Measurements from ENCODE around the gene PODN. TPM values are rescaled to one million over a fixed set of nuclear protein-coding genes. Genes with fewer than 3 reads are reported as not detected.

PODN gene
- total and polyA plus RNA-seq, 4 donors = 1.6 to 10.7 (median 6.5) TPM

GRCh38 chr1:53066488-53066887 lies 4.5 kb downstream of the PODN start:
- Histone ChIP-seq H3K9me3 (ENCODE audit: control insufficient read depth, insufficient read depth, low read length) (no peaks in the 10 kb centered on the region), H3K36me3 (ENCODE audit: control insufficient read depth, insufficient read depth, low read length) (no peaks in the 10 kb centered on the region), H3K27ac (ENCODE audit: low read depth, low read length) (no peak overlapping the region), H3K27me3 (ENCODE audit: control insufficient read depth, insufficient read depth, low read length) (peaks cover 26% of the 10 kb centered on the region), H3K4me3 (ENCODE audit: low read depth, low read length) (no peak overlapping the region), H3K4me1 (ENCODE audit: control insufficient read depth, insufficient read depth, low read length) (peaks cover 18% of the 10 kb centered on the region)
- WGBS (ENCODE audit: insufficient coverage) = 71% methylated on average over 4 of the region's 6 CpGs
- DNase-seq (ENCODE audit: low read depth in 4 of 6, low spot score in 6 of 6) = no peak

DNA sequence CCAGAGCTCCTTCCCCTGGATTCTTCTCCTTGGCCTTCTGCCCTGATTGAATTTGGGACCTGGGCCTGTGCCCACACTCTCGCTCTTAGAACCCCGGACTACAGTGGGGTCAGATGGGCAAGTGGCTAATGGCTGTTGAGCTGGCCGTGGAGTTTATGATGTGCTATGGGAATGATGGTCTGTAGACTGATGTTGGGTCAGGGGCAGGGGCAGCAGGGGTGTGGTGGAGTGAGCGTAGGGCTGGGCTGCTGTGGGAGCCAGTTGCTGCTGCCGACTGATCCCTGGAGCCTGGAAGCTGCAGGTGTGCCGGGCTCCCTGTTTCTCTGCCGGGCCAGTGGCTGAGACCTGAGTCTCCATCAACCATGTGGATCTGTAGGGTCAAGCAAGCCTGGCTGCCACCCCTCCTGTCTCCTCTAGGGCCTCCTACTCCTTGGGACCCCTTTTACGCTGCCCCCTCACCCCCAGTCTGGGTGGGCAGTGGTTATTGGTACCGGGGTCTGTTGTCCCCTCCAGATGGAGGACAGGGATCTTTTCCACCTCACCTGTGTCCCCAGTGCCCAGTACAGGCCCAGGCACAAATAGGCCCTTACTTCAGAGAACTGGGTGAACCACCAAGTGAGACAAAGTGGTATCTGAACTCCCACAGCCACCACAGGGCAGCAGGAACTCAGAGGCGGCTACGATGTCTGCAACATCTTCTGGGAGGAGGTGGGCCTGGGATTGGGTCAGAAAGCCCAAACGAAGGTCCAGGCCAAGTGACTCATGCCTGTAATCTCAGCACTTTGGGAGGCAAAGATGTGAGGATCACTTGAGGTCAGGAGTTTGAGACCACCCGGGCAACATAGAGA lies 5.1 kb downstream of the PODN start:
- Histone ChIP-seq H3K4me1 (ENCODE audit: control insufficient read depth, insufficient read depth, low read length) (peaks cover 14% of the 10 kb centered on the region), H3K27ac (ENCODE audit: low read depth, low read length) (no peak overlapping the region), H3K9me3 (ENCODE audit: control insufficient read depth, insufficient read depth, low read length) (no peaks in the 10 kb centered on the region), H3K27me3 (ENCODE audit: control insufficient read depth, insufficient read depth, low read length) (peaks cover 22% of the 10 kb centered on the region), H3K36me3 (ENCODE audit: control insufficient read depth, insufficient read depth, low read length) (no peaks in the 10 kb centered on the region), H3K4me3 (ENCODE audit: low read depth, low read length) (no peak overlapping the region)
- DNase-seq (ENCODE audit: low read depth in 4 of 6, low spot score in 6 of 6) = no peak
- 82% methylated on average over 11 of the region's 13 CpGs for WGBS (ENCODE audit: insufficient coverage)

GRCh38 chr1:53067886-53068285 lies 5.9 kb downstream of the PODN start:
- no peaks in the 10 kb centered on the region for H3K9me3 ChIP-seq (ENCODE audit: control insufficient read depth, insufficient read depth, low read length)
- WGBS (ENCODE audit: insufficient coverage) = no CpG with 5 or more reads among the region's 2 CpGs
- H3K36me3 ChIP-seq (ENCODE audit: control insufficient read depth, insufficient read depth, low read length) = no peaks in the 10 kb centered on the region
- peaks cover 15% of the 10 kb centered on the region for H3K27me3 ChIP-seq (ENCODE audit: control insufficient read depth, insufficient read depth, low read length)
- peaks cover 6% of the 10 kb centered on the region for H3K4me1 ChIP-seq (ENCODE audit: control insufficient read depth, insufficient read depth, low read length)
- no peak for DNase-seq (ENCODE audit: low read depth in 4 of 6, low spot score in 6 of 6)
- no peak overlapping the region for H3K27ac ChIP-seq (ENCODE audit: low read depth, low read length)
- no peak overlapping the region for H3K4me3 ChIP-seq (ENCODE audit: low read depth, low read length)

- Histone ChIP-seq H3K4me3 (ENCODE audit: low read depth, low read length) (no peak overlapping the region), H3K9me3 (ENCODE audit: control insufficient read depth, insufficient read depth, low read length) (no peaks in the 10 kb centered on the region), H3K27me3 (ENCODE audit: control insufficient read depth, insufficient read depth, low read length) (peaks cover 9% of the 10 kb centered on the region), H3K36me3 (ENCODE audit: control insufficient read depth, insufficient read depth, low read length) (no peaks in the 10 kb centered on the region), H3K27ac (ENCODE audit: low read depth, low read length) (no peak overlapping the region), H3K4me1 (ENCODE audit: control insufficient read depth, insufficient read depth, low read length) (no peaks in the 10 kb centered on the region)
- no peak for DNase-seq (ENCODE audit: low read depth in 4 of 6, low spot score in 6 of 6)
- 92% methylated on average over 6 of the region's 7 CpGs for WGBS (ENCODE audit: insufficient coverage)
Observed at GRCh38 chr1:53068314-53069099, 6.5 kb downstream of the PODN start.

DNA sequence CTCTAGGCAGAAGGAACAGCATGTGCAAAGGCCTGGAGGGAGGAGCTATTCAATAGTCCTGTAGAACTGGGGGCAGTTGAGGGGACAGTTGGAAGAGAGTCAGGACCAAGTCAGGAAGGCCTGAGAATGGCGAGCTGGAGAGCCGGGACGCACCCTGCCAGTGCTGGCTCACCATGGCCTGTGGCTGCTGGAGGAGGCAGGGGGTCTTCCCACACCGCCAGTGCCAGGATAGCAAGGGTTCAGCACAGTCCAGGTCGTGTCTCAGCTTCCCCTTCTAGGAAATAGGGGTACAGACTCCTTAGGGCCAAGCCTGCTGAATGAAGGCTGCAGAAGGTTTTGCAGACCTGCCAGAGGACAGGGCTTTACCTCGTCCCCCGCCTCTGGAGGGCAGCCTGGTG lies 7.3 kb downstream of the PODN start:
- WGBS (ENCODE audit: insufficient coverage) = 57% methylated on average over 7 of the region's 7 CpGs
- Histone ChIP-seq H3K4me3 (ENCODE audit: low read depth, low read length) (no peak overlapping the region), H3K27me3 (ENCODE audit: control insufficient read depth, insufficient read depth, low read length) (peaks cover 2% of the 10 kb centered on the region), H3K4me1 (ENCODE audit: control insufficient read depth, insufficient read depth, low read length) (peaks cover 6% of the 10 kb centered on the region), H3K9me3 (ENCODE audit: control insufficient read depth, insufficient read depth, low read length) (no peaks in the 10 kb centered on the region), H3K27ac (ENCODE audit: low read depth, low read length) (no peak overlapping the region), H3K36me3 (ENCODE audit: control insufficient read depth, insufficient read depth, low read length) (no peaks in the 10 kb centered on the region)
- no peak for DNase-seq (ENCODE audit: low read depth in 4 of 6, low spot score in 6 of 6)

GRCh38 chr1:53069663-53070327 lies 7.8 kb downstream of the PODN start:
- Histone ChIP-seq H3K36me3 (ENCODE audit: control insufficient read depth, insufficient read depth, low read length) (no peaks in the 10 kb centered on the region), H3K27ac (ENCODE audit: low read depth, low read length) (no peak overlapping the region), H3K27me3 (ENCODE audit: control insufficient read depth, insufficient read depth, low read length) (no peaks in the 10 kb centered on the region), H3K9me3 (ENCODE audit: control insufficient read depth, insufficient read depth, low read length) (no peaks in the 10 kb centered on the region), H3K4me1 (ENCODE audit: control insufficient read depth, insufficient read depth, low read length) (peaks cover 9% of the 10 kb centered on the region), H3K4me3 (ENCODE audit: low read depth, low read length) (no peak overlapping the region)
- 91% methylated on average over 31 of the region's 31 CpGs for WGBS (ENCODE audit: insufficient coverage)
- DNase-seq (ENCODE audit: low read depth in 4 of 6, low spot score in 6 of 6) = no peak

DNA sequence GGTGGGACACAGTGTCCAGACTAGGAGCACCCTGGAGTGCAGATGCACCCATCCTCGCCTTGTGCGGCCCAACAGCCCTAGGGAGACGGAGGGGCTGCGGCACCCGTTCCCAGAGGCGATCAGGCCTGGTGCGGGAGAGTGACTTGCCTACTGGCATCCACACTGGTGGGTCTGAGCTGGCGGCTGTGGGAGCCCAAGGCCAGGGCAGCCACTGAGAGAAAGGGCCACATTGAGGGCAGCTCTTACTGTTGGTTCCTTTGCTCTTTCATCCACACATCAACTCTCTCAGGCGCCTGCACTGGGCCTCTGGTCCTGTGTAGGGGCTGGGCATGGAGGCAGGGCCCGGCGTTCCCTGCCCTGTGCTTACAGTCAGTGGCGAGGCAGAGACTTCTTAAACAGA lies 8.6 kb downstream of the PODN start:
- Histone ChIP-seq H3K36me3 (ENCODE audit: control insufficient read depth, insufficient read depth, low read length) (no peaks in the 10 kb centered on the region), H3K4me1 (ENCODE audit: control insufficient read depth, insufficient read depth, low read length) (peaks cover 9% of the 10 kb centered on the region), H3K9me3 (ENCODE audit: control insufficient read depth, insufficient read depth, low read length) (no peaks in the 10 kb centered on the region), H3K27ac (ENCODE audit: low read depth, low read length) (no peak overlapping the region), H3K27me3 (ENCODE audit: control insufficient read depth, insufficient read depth, low read length) (no peaks in the 10 kb centered on the region), H3K4me3 (ENCODE audit: low read depth, low read length) (no peak overlapping the region)
- no peak for DNase-seq (ENCODE audit: low read depth in 4 of 6, low spot score in 6 of 6)
- WGBS (ENCODE audit: insufficient coverage) = 90% methylated on average over 8 of the region's 12 CpGs

DNA sequence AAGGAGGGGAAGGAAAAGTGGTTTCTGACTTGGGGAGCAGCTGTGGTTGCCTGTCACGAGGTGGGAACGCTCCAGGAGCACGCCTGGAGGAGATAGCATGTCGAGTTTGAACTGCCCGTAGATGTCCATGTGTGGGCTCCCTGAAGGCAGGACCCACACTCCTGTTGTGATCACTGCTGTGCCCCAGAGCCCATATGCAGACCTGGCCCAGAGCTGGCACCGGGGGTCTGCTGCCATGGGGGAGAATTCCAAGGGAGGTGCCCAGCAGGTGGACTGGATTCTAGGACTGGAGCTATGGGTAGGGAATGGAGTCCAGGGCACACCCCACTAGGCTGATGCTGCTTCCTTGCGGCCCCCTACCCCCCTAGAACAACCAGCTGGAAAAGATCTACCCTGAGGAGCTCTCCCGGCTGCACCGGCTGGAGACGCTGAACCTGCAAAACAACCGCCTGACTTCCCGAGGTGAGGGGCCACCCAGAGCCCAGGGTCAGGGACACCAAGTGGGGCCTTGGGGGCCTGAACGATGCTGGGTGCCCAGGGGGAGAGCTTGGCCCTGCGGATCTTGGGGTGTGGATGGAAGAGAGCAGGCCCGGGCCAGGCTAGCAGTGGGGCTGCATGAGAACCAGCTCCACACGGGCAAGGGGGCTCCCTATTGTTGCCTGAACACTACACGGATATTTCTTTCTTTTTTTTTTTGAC lies 9.3 kb downstream of the PODN start:
- 77% methylated on average over 13 of the region's 17 CpGs for WGBS (ENCODE audit: insufficient coverage)
- no peaks in the 10 kb centered on the region for H3K27me3 ChIP-seq (ENCODE audit: control insufficient read depth, insufficient read depth, low read length)
- H3K36me3 ChIP-seq (ENCODE audit: control insufficient read depth, insufficient read depth, low read length) = no peaks in the 10 kb centered on the region
- no peak overlapping the region for H3K4me3 ChIP-seq (ENCODE audit: low read depth, low read length)
- H3K9me3 ChIP-seq (ENCODE audit: control insufficient read depth, insufficient read depth, low read length) = no peaks in the 10 kb centered on the region
- DNase-seq (ENCODE audit: low read depth in 4 of 6, low spot score in 6 of 6) = no peak
- no peak overlapping the region for H3K27ac ChIP-seq (ENCODE audit: low read depth, low read length)
- H3K4me1 ChIP-seq (ENCODE audit: control insufficient read depth, insufficient read depth, low read length) = peaks cover 9% of the 10 kb centered on the region

DNA sequence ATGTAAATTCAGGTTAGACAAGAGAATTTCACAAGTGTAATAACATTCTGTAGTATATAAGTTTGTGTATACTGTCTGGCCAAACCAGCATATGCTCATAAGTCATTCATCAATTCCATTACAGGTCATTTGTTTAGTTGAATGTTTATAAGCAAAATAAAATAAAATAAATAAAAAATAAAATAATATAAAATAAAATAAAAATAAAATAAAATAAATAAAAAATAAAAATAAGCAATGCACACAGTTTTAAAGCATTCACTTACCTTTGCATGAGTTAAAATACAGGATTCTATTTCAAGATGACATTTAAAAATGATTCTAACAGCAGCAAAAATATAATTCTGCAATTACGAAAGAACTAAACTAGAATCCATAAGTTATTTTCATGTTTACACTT lies 9.9 kb downstream of the PODN start:
- H3K27ac ChIP-seq (ENCODE audit: low read depth, low read length) = no peak overlapping the region
- no peaks in the 10 kb centered on the region for H3K27me3 ChIP-seq (ENCODE audit: control insufficient read depth, insufficient read depth, low read length)
- WGBS (ENCODE audit: insufficient coverage) = no CpG with 5 or more reads among the region's 1 CpG
- H3K4me3 ChIP-seq (ENCODE audit: low read depth, low read length) = no peak overlapping the region
- no peak for DNase-seq (ENCODE audit: low read depth in 4 of 6, low spot score in 6 of 6)
- H3K36me3 ChIP-seq (ENCODE audit: control insufficient read depth, insufficient read depth, low read length) = no peaks in the 10 kb centered on the region
- no peaks in the 10 kb centered on the region for H3K9me3 ChIP-seq (ENCODE audit: control insufficient read depth, insufficient read depth, low read length)
- peaks cover 9% of the 10 kb centered on the region for H3K4me1 ChIP-seq (ENCODE audit: control insufficient read depth, insufficient read depth, low read length)
